Smooth muscle cell (in vitro differentiated cells): ENCODE data around the gene GLG1. TPM values are rescaled to one million over a fixed set of nuclear protein-coding genes. Genes with fewer than 3 reads are reported as not detected.

Source experiments
- DNase-seq: peaks from one replicate; lab custom pipeline; 2025; ENCODE audit not compliant: unreplicated experiment; lab: John Stamatoyannopoulos, UW
- H2AFZ ChIP-seq: fragments of 200-600 bp; sonication (generic); 2 replicates; pipeline ENCODE4 v1.6.0; 2016; ENCODE audit warnings: antibody characterized with exemption, low read depth, mild to moderate bottlenecking
- H3F3A ChIP-seq: fragments of 200-600 bp; sonication (generic); 2 replicates; pipeline ENCODE4 v1.6.0; 2017; ENCODE audit warnings: antibody characterized with exemption, low read depth
- H3K27ac ChIP-seq: fragments of 200-600 bp; sonication (generic); 2 replicates; pipeline ENCODE4 v1.5.1; 2016; ENCODE audit warnings: low read depth, mild to moderate bottlenecking
- H3K27me3 ChIP-seq: fragments of 200-600 bp; sonication (generic); 2 replicates; pipeline ENCODE4 v1.6.1; 2016; ENCODE audit warnings: low read depth, mild to moderate bottlenecking
- H3K36me3 ChIP-seq: fragments of 200-600 bp; sonication (generic); 2 replicates; pipeline ENCODE4 v1.5.1; 2016; ENCODE audit warnings: low read depth
- H3K4me1 ChIP-seq: fragments of 200-600 bp; sonication (generic); 2 replicates; pipeline ENCODE4 v1.5.1; 2016; ENCODE audit warnings: low read depth
- H3K4me2 ChIP-seq: fragments of 200-600 bp; sonication (generic); 2 replicates; pipeline ENCODE4 v1.6.0; 2016; ENCODE audit warnings: mild to moderate bottlenecking
- H3K4me3 ChIP-seq: fragments of 200-600 bp; sonication (generic); 2 replicates; pipeline ENCODE4 v1.5.1; 2016; ENCODE audit warnings: mild to moderate bottlenecking
- H3K79me2 ChIP-seq: fragments of 200-600 bp; sonication (generic); 2 replicates; pipeline ENCODE4 v1.6.0; 2016; ENCODE audit warnings: low read depth, mild to moderate bottlenecking
- H3K9ac ChIP-seq: fragments of 200-600 bp; sonication (generic); 2 replicates; pipeline ENCODE4 v1.6.0; 2016; ENCODE audit warnings: low read depth
- H3K9me3 ChIP-seq: fragments of 200-600 bp; sonication (generic); replicated peaks from 2 replicates; pipeline ENCODE4 v1.5.1; 2016; ENCODE audit warnings: low read depth
- H4K20me1 ChIP-seq: fragments of 200-600 bp; sonication (generic); 2 replicates; pipeline ENCODE4 v1.6.0; 2016; ENCODE audit warnings: low read depth
- CTCF ChIP-seq: fragments of 200-600 bp; sonication (generic); IDR thresholded peaks from 2 replicates; pipeline ENCODE4 v1.5.1; 2017; ENCODE audit warnings: borderline replicate concordance, mild to moderate bottlenecking, antibody characterized with exemption; ENCODE audit not compliant: insufficient read depth, poor library complexity, severe bottlenecking
- WGBS: methylation state at CpG from one replicate; pipeline ENCODE4 v1.1.7; 2016; ENCODE audit warnings: low lambda C conversion rate; 5-methylcytosine and 5-hydroxymethylcytosine counted together
- polyA plus RNA-seq: library from polyadenylated mRNA; unstranded; fragments of >200 nt; fragmentation: Nextera tagmentation; extraction: Ambion mirVana; gene quantifications from 2 replicates; pipeline ENCODE4 v1.2.1, GENCODE V29; 2016
- total RNA-seq: library from RNA; depleted of rRNA; stranded (reverse); fragments of >200 nt; gene quantifications from 2 replicates; pipeline ENCODE4 v1.2.3, GENCODE V29; 2014

Gene GLG1
- total and polyA plus RNA-seq, 2 experiments from 2014 or later: 131 to 140 TPM

GRCh38 chr16:74637742-74638453, 31.0 kb upstream of the GLG1 start:
- no peak for TF ChIP-seq CTCF
- no peak for DNase-seq
- WGBS: 96% methylated on average over 7 of the region's 7 CpGs
- no peak overlapping the region for H3K9ac ChIP-seq
- peaks cover 23% of the 10 kb centered on the region for H3K36me3 ChIP-seq
- H3K4me2 ChIP-seq: no peak overlapping the region
- no peak overlapping the region for H2AFZ ChIP-seq
- H3F3A ChIP-seq: no peaks in the 10 kb centered on the region
- H3K79me2 ChIP-seq: no peaks in the 10 kb centered on the region
- no peak overlapping the region for H3K27ac ChIP-seq
- H3K4me1 ChIP-seq: no peaks in the 10 kb centered on the region
- no peaks in the 10 kb centered on the region for H4K20me1 ChIP-seq
- H3K27me3 ChIP-seq: no peaks in the 10 kb centered on the region
- no peak overlapping the region for H3K4me3 ChIP-seq
- H3K9me3 ChIP-seq: no peaks in the 10 kb centered on the region

- Histone ChIP-seq H3F3A (no peaks in the 10 kb centered on the region), H3K27me3 (no peaks in the 10 kb centered on the region), H2AFZ (no peak overlapping the region), H4K20me1 (no peaks in the 10 kb centered on the region), H3K9ac (no peak overlapping the region), H3K36me3 (peaks cover 23% of the 10 kb centered on the region), H3K27ac (no peak overlapping the region), H3K4me3 (no peak overlapping the region), H3K4me2 (no peak overlapping the region), H3K9me3 (no peaks in the 10 kb centered on the region), H3K4me1 (no peaks in the 10 kb centered on the region), H3K79me2 (no peaks in the 10 kb centered on the region)
- DNase-seq: no peak
- 79% methylated on average over 5 of the region's 5 CpGs for WGBS
- TF ChIP-seq CTCF: no peak
These were observed 28.4 kb upstream of the GLG1 start for GRCh38 chr16:74635303-74635702.

GRCh38 chr16:74633686-74634085, 26.8 kb upstream of the GLG1 start:
- no peak overlapping the region for H3K4me3 ChIP-seq
- H2AFZ ChIP-seq: no peak overlapping the region
- 81% methylated on average over 7 of the region's 7 CpGs for WGBS
- no peaks in the 10 kb centered on the region for H3K4me1 ChIP-seq
- peaks cover 23% of the 10 kb centered on the region for H3K36me3 ChIP-seq
- no peaks in the 10 kb centered on the region for H3K79me2 ChIP-seq
- H3K9me3 ChIP-seq: no peaks in the 10 kb centered on the region
- DNase-seq: no peak
- no peak overlapping the region for H3K4me2 ChIP-seq
- no peaks in the 10 kb centered on the region for H4K20me1 ChIP-seq
- H3K9ac ChIP-seq: no peak overlapping the region
- no peaks in the 10 kb centered on the region for H3K27me3 ChIP-seq
- no peak overlapping the region for H3K27ac ChIP-seq
- TF ChIP-seq CTCF: no peak
- no peaks in the 10 kb centered on the region for H3F3A ChIP-seq
